Fibroblast of the aortic adventitia (primary cell): ENCODE measurements around the gene TMED5. TPM values are rescaled to one million over a fixed set of nuclear protein-coding genes. Genes with fewer than 3 reads are reported as not detected.

ENCODE experiments used
- DNase-seq: peaks from one replicate; pipeline ENCODE4 v3.0.0-alpha.2; 2010; ENCODE audit warnings: low read depth
- H3K4me3 ChIP-seq: 2 replicates; pipeline ENCODE4 v1.5.1; 2011; ENCODE audit warnings: low read depth, mild to moderate bottlenecking, control low read depth, low read length, moderate library complexity
- small RNA-seq: library from RNA; depleted of rRNA; stranded (forward); fragments of <200 nt; gene quantifications from one replicate; pipeline ENCODE3, GENCODE V24; 2012
- total RNA-seq: library from RNA; depleted of rRNA; stranded (reverse); fragments of >200 nt; gene quantifications from 2 replicates; pipeline ENCODE4 v1.2.3, GENCODE V29; 2012; ENCODE audit warnings: low replicate concordance
- TF ChIP-seq, protein P1 (sequence below): IDR thresholded peaks from 2 replicates; pipeline ENCODE4 v1.5.1; 2011; ENCODE audit warnings: mild to moderate bottlenecking, low read length, control low read depth, inconsistent platforms; ENCODE audit not compliant: insufficient read depth

TMED5 gene
- total RNA-seq, 1 donor = 60.6 TPM

DNA sequence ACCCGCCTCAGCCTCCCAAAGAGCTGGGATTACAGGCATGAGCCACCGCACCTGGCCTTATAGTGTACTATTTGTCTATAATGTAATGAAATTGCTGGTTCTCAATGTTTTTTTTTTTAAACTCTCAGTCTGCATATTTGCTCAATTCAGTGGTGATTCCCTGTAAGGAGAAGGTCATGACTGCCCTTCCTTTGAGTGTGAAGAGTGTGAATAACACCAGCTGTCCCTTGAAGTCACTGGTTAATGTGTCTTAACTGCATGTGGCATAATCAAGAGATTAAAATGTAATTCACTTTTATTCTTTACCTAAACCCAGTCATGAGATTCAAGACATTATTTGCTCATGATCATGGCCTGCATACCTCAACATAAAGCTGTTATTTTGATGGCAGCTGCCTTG is 70.6 kb downstream of the TMED5 start:
- no peak overlapping the region for H3K4me3 ChIP-seq
- TF ChIP-seq, protein P1, sequence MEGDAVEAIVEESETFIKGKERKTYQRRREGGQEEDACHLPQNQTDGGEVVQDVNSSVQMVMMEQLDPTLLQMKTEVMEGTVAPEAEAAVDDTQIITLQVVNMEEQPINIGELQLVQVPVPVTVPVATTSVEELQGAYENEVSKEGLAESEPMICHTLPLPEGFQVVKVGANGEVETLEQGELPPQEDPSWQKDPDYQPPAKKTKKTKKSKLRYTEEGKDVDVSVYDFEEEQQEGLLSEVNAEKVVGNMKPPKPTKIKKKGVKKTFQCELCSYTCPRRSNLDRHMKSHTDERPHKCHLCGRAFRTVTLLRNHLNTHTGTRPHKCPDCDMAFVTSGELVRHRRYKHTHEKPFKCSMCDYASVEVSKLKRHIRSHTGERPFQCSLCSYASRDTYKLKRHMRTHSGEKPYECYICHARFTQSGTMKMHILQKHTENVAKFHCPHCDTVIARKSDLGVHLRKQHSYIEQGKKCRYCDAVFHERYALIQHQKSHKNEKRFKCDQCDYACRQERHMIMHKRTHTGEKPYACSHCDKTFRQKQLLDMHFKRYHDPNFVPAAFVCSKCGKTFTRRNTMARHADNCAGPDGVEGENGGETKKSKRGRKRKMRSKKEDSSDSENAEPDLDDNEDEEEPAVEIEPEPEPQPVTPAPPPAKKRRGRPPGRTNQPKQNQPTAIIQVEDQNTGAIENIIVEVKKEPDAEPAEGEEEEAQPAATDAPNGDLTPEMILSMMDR = no peak
- DNase-seq = no peak

GRCh38 chr1:93108335-93108734 is 71.9 kb downstream of the TMED5 start:
- no peak overlapping the region for H3K4me3 ChIP-seq
- TF ChIP-seq, protein P1 = no peak
- no peak for DNase-seq

GRCh38 chr1:93107395-93107794 is 72.8 kb downstream of the TMED5 start:
- TF ChIP-seq, protein P1 = no peak
- no peak for DNase-seq
- no peak overlapping the region for H3K4me3 ChIP-seq

GRCh38 chr1:93106226-93106625 is 74.0 kb downstream of the TMED5 start:
- no peak for DNase-seq
- TF ChIP-seq, protein P1 = no peak
- no peak overlapping the region for H3K4me3 ChIP-seq

DNA sequence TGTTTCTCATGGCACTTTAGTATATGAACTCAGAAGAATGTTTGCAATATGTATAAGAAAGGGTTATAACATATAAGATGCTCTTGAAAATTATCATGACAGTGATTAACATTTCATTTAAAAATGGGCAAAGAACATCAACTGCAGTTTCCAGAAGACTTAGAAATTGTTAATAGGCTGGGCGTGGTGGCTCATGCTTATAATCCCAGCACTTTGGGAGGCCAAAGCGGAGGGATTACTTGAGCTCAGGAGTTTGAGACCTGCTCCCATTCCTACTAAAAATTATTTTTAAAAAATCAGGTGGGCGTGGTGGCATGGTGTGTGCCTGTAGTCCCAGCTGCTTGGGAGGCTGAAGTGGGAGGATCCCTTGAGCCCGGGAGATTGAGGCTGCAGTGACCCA is 78.1 kb downstream of the TMED5 start:
- TF ChIP-seq, protein P1 = no peak
- no peak overlapping the region for H3K4me3 ChIP-seq
- DNase-seq = no peak

Small RNA genes within 50 kb of the gene (small RNA-seq; reads per million reads assigned to genes)
- not detected for gene AC126124.1

Other genes starting within 250 kb of the TMED5 start
- gene DIPK1A, start 219.0 kb downstream of the TMED5 start, total RNA-seq = 17.1 and 19.0 TPM in 2 replicates
- 8.6 and 14.0 TPM in 2 replicates for gene MTF2, start 101.1 kb downstream of the TMED5 start, total RNA-seq
- 11.2 and 16.0 TPM in 2 replicates for gene CCDC18, start 311 bp upstream of the TMED5 start, total RNA-seq
- 11.8 and 60.6 TPM in 2 replicates for gene DR1, start 165.5 kb upstream of the TMED5 start, total RNA-seq